ENCODE results near the gene PIR.

DNA sequence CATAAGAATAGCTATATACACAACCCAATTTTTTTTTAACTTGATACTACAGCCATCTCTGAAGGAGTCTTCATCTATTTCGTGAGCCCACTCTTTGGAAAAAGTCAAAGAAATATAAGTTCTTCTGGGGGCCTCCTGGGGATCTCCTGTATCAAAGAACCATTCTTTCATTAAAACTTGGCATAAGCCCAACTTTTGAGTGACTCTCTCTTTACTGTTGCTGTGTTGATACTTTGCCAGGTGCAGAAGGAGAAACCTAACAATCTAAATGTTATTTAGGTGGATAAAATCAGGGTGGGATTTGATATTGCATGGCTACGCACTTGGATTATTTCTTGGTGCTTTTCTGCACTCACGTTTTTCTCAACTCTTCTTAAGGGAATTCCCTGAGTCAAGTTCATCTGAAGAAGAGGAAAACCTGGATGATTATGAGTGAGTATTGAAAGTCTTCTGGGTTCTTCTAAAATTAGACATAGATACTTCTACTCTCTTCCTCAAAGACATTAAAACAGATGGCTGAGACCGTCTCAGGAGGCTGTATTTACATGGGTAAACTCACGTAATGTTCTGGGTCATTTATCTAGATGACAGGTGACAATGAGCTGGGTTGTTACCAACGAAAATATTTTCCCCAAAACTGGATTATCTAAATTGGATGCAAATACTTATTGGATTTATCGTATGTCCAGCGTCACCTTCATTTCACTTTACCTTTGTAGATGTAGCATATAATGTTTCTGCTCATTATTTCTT lies 32.7 kb upstream of the PIR start:
- TF ChIP-seq POLR2A (IDR thresholded peaks at IDR 0.05): no peak
- TF ChIP-seq, protein P1, sequence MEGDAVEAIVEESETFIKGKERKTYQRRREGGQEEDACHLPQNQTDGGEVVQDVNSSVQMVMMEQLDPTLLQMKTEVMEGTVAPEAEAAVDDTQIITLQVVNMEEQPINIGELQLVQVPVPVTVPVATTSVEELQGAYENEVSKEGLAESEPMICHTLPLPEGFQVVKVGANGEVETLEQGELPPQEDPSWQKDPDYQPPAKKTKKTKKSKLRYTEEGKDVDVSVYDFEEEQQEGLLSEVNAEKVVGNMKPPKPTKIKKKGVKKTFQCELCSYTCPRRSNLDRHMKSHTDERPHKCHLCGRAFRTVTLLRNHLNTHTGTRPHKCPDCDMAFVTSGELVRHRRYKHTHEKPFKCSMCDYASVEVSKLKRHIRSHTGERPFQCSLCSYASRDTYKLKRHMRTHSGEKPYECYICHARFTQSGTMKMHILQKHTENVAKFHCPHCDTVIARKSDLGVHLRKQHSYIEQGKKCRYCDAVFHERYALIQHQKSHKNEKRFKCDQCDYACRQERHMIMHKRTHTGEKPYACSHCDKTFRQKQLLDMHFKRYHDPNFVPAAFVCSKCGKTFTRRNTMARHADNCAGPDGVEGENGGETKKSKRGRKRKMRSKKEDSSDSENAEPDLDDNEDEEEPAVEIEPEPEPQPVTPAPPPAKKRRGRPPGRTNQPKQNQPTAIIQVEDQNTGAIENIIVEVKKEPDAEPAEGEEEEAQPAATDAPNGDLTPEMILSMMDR (IDR thresholded peaks at IDR 0.05): no peak
